Measurements from ENCODE around the gene DSCAM. TPM values are rescaled to one million over a fixed set of nuclear protein-coding genes. Genes with fewer than 3 reads are reported as not detected.

DSCAM gene
- total RNA-seq, 1 experiment from 2014 or later, result not detected

GRCh38 chr21:40569357-40569756, 277.6 kb downstream of the DSCAM start:
- Histone ChIP-seq H3K79me2 (ENCODE audit: insufficient read depth, low read length) (no peaks in the 10 kb centered on the region), H3K36me3 (ENCODE audit: control insufficient read depth in 1 of 2, insufficient read depth in 2 of 2, low read length in 2 of 2) (no peaks in the 10 kb centered on the region), H3K27ac (ENCODE audit: low read depth, low read length) (no peak overlapping the region), H4K20me1 (ENCODE audit: insufficient read depth) (no peaks in the 10 kb centered on the region), H3K4me1 (ENCODE audit: control insufficient read depth in 1 of 2, insufficient read depth in 2 of 2, low read length in 2 of 2) (no peaks in the 10 kb centered on the region), H3K4me3 (replicated peaks in 1 of 2; ENCODE audit: low read depth in 1 of 2, low read length in 2 of 2) (no peak overlapping the region), H3K27me3 (ENCODE audit: insufficient read depth, low read length) (no peaks in the 10 kb centered on the region), H3K9me3 (ENCODE audit: control insufficient read depth in 1 of 2, insufficient read depth in 1 of 2, low read depth in 1 of 2, low read length in 2 of 2) (peaks cover 25 to 42% of the 10 kb centered on the region in 2 experiments; a peak in 2 of 4 replicates), H3K4me2 (ENCODE audit: low read length) (no peak overlapping the region), H2AFZ (ENCODE audit: low read depth, low read length, poor library complexity, severe bottlenecking) (no peak overlapping the region), H3K9me2 (ENCODE audit: insufficient read depth) (no peaks in the 10 kb centered on the region), H3K9ac (ENCODE audit: low read length) (no peak overlapping the region)
- ChIA-PET RAD21 (ENCODE audit: low non-redundant PET in 1 of 2, low total read pairs in 2 of 2, uncharacterized antibody in 2 of 2, unreplicated experiment in 2 of 2) (no interaction called here), CTCF (no interaction called here), POLR2A (no interaction called here)
- intact Hi-C loops (cut with micrococcal nuclease), result no loop called here
- TF ChIP-seq SRF (IDR thresholded peaks at IDR 0.05; ENCODE audit: low read depth), result no peak
- TF ChIP-seq ZFX (IDR thresholded peaks at IDR 0.05), result no peak
- TF ChIP-seq ZBTB33 (IDR thresholded peaks at IDR 0.05; ENCODE audit: extremely low read depth, insufficient replicate concordance, low read length), result no peak
- TF ChIP-seq FOSL1 (IDR thresholded peaks at IDR 0.05; ENCODE audit: low read depth), result no peak
- DNase-seq (ENCODE audit: low read depth, low spot score) (no peak), ATAC-seq (no peak)
- BruUV-seq (replicated peaks), result no TSS peak

DNA sequence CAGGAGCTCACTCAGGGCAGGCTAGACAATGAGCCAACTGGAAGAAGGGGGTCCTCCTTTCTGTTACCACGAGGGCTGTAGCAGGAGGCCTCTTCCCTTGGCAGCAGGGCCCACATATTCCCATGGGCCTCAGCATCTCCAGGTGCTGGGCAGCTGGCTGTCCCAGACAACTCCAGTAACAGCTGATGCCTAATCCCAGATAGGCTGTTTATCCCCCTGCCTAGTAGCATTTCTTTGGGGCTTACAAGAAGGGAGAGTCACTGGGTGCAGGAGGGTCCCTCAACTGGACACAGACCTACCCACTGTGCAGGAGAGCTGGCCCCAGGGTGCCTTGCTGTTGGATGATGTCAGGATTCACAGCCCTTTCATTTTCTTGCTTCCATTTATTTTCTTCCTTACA, 278.2 kb downstream of the DSCAM start:
- no peak overlapping the region for H3K9ac ChIP-seq (ENCODE audit: low read length)
- H3K27me3 ChIP-seq (ENCODE audit: insufficient read depth, low read length), result no peaks in the 10 kb centered on the region
- CTCF ChIA-PET, result no interaction called here
- H4K20me1 ChIP-seq (ENCODE audit: insufficient read depth), result no peaks in the 10 kb centered on the region
- H3K9me3 ChIP-seq (ENCODE audit: control insufficient read depth in 1 of 2, insufficient read depth in 1 of 2, low read depth in 1 of 2, low read length in 2 of 2), result peaks cover 30 to 47% of the 10 kb centered on the region in 2 experiments; a peak in 2 of 4 replicates
- H3K4me1 ChIP-seq (ENCODE audit: control insufficient read depth in 1 of 2, insufficient read depth in 2 of 2, low read length in 2 of 2), result no peaks in the 10 kb centered on the region
- H3K27ac ChIP-seq (ENCODE audit: low read depth, low read length), result no peak overlapping the region
- DNase-seq (ENCODE audit: low read depth, low spot score), result no peak
- H3K4me3 ChIP-seq (replicated peaks in 1 of 2; ENCODE audit: low read depth in 1 of 2, low read length in 2 of 2), result no peak overlapping the region
- TF ChIP-seq ZNF274 (IDR thresholded peaks at IDR 0.05; ENCODE audit: low read depth, low read length) (no peak), ZFX (IDR thresholded peaks at IDR 0.05) (no peak), RAD21 (IDR thresholded peaks at IDR 0.05; ENCODE audit: low read depth) (no peak), CBX3 (IDR thresholded peaks at IDR 0.05; ENCODE audit: low read depth) (no peak), EZH2 (IDR thresholded peaks at IDR 0.05) (no peak), FOSL1 (IDR thresholded peaks at IDR 0.05; ENCODE audit: low read depth) (no peak)
- TF ChIP-seq, protein P1, sequence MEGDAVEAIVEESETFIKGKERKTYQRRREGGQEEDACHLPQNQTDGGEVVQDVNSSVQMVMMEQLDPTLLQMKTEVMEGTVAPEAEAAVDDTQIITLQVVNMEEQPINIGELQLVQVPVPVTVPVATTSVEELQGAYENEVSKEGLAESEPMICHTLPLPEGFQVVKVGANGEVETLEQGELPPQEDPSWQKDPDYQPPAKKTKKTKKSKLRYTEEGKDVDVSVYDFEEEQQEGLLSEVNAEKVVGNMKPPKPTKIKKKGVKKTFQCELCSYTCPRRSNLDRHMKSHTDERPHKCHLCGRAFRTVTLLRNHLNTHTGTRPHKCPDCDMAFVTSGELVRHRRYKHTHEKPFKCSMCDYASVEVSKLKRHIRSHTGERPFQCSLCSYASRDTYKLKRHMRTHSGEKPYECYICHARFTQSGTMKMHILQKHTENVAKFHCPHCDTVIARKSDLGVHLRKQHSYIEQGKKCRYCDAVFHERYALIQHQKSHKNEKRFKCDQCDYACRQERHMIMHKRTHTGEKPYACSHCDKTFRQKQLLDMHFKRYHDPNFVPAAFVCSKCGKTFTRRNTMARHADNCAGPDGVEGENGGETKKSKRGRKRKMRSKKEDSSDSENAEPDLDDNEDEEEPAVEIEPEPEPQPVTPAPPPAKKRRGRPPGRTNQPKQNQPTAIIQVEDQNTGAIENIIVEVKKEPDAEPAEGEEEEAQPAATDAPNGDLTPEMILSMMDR (IDR thresholded peaks at IDR 0.05 in 2 of 3, conservative IDR thresholded peaks at IDR 0.05 in 1 of 3; ENCODE audit: borderline replicate concordance in 1 of 3, insufficient read depth in 1 of 3, low read depth in 2 of 3, low read length in 2 of 3), result no peak
- no peak overlapping the region for H2AFZ ChIP-seq (ENCODE audit: low read depth, low read length, poor library complexity, severe bottlenecking)
- no peaks in the 10 kb centered on the region for H3K36me3 ChIP-seq (ENCODE audit: control insufficient read depth in 1 of 2, insufficient read depth in 2 of 2, low read length in 2 of 2)
- no peak overlapping the region for H3K4me2 ChIP-seq (ENCODE audit: low read length)
- H3K9me2 ChIP-seq (ENCODE audit: insufficient read depth), result no peaks in the 10 kb centered on the region
- no TSS peak for BruUV-seq (replicated peaks)
- H3K79me2 ChIP-seq (ENCODE audit: insufficient read depth, low read length), result no peaks in the 10 kb centered on the region
- POLR2A ChIA-PET, result no interaction called here
- RAD21 ChIA-PET (ENCODE audit: low non-redundant PET in 1 of 2, low total read pairs in 2 of 2, uncharacterized antibody in 2 of 2, unreplicated experiment in 2 of 2), result no interaction called here
- no peak for ATAC-seq
- intact Hi-C loops (cut with micrococcal nuclease), result no loop called here

Data from HCT116 (cell line).